Astrocyte (in vitro differentiated cells and primary cell): ENCODE results near the gene LCE1A.

Source experiments
- CTCF ChIP-seq: IDR thresholded peaks from 2 replicates; pipeline ENCODE4 v1.5.1; 2011; ENCODE audit warnings: low read depth, mild to moderate bottlenecking, inconsistent platforms, low read length, moderate library complexity; ENCODE audit not compliant: insufficient read depth
- EZH2 ChIP-seq: IDR thresholded peaks from 2 replicates; pipeline ENCODE4 v1.6.1; 2012; ENCODE audit warnings: mild to moderate bottlenecking, low read length, inconsistent platforms; ENCODE audit not compliant: insufficient read depth

GRCh38 chr1:152842556-152842955, 15.3 kb downstream of the LCE1A start, which contains the start of gene LCE6A:
- TF ChIP-seq CTCF (no peak), EZH2 (no peak)
